Stimulated activated naive CD8-positive, alpha-beta T cell treated with anti-CD3 and anti-CD28 coated beads, Interleukin-15, amount 100 ng/mL, for 72 hours (primary cell): Measurements from ENCODE around the gene MARF1.
A peak's percentile ranks its signal among the peaks of the same experiment; 100 is the strongest.
"Not testable (repeated sequence)": the region's sequence is repeated elsewhere in the genome, so short reads cannot be mapped to it uniquely, and the experiment has no call there.

Source experiments
- ATAC-seq: fragments of 150-1000 bp; cut with Tn5 transposase; 2 replicates; pipeline ENCODE4 v1.10.0; 2021; ENCODE audit warnings: mild to moderate bottlenecking, moderate library complexity
- DNase-seq, 2 donors: peaks; one replicate each; pipeline ENCODE4 v3.0.0; 2021 to 2022
- H3K27ac Mint-ChIP-seq, 2 donors: one replicate each; pipeline ENCODE4 v1.8.0; 2022; ENCODE audit warnings: mild to moderate bottlenecking in 2 of 2, mixed read lengths in 2 of 2, moderate library complexity in 2 of 2
- H3K27me3 Mint-ChIP-seq: one replicate; pipeline ENCODE4 v1.8.0; 2022; ENCODE audit warnings: mixed read lengths
- H3K4me1 Mint-ChIP-seq: one replicate; pipeline ENCODE4 v1.8.0; 2022; ENCODE audit warnings: mild to moderate bottlenecking, mixed read lengths
- H3K4me3 Mint-ChIP-seq, 2 donors: one replicate each; pipeline ENCODE4 v1.8.0; 2022; ENCODE audit warnings: mild to moderate bottlenecking in 2 of 2, mixed read lengths in 2 of 2, moderate library complexity in 1 of 2
- H3K9me3 Mint-ChIP-seq, 2 donors: one replicate each; pipeline ENCODE4 v1.8.0; 2022; ENCODE audit warnings: mixed read lengths in 2 of 2

The MARF1 gene

GRCh38 chr16:15576960-15577958 is 65.7 kb downstream of the MARF1 start:
- Mint-ChIP-seq H3K4me3 (no peak overlapping the region), H3K9me3 (peaks cover 40 to 47% of the 10 kb centered on the region in 2 donors), H3K27me3 (no peaks in the 10 kb centered on the region), H3K27ac (no peak overlapping the region), H3K4me1 (peaks cover 51% of the 10 kb centered on the region)
- ATAC-seq (no peak), DNase-seq (no peak)

- peak; percentile 25 for ATAC-seq
- Mint-ChIP-seq H3K27me3 (no peaks in the 10 kb centered on the region), H3K9me3 (peaks cover 48 to 57% of the 10 kb centered on the region in 2 donors), H3K27ac (peak overlapping the region in 1 of 2 donors; percentile 25), H3K4me1 (peaks cover 61% of the 10 kb centered on the region), H3K4me3 (no peak overlapping the region)
- no peak for DNase-seq
Observed at GRCh38 chr16:15575293-15576049, 67.5 kb downstream of the MARF1 start.

GRCh38 chr16:15574614-15574948 is 68.4 kb downstream of the MARF1 start:
- Mint-ChIP-seq H3K9me3 (peaks cover 48 to 62% of the 10 kb centered on the region in 2 donors), H3K4me3 (no peak overlapping the region), H3K27me3 (no peaks in the 10 kb centered on the region), H3K27ac (no peak overlapping the region), H3K4me1 (peaks cover 65% of the 10 kb centered on the region)
- no peak for ATAC-seq
- DNase-seq, result no peak

GRCh38 chr16:15573896-15574613 is 68.9 kb downstream of the MARF1 start:
- not testable (repeated sequence) for ATAC-seq, H3K27ac Mint-ChIP-seq, H3K4me3 Mint-ChIP-seq, DNase-seq, H3K27me3 Mint-ChIP-seq
- Mint-ChIP-seq H3K4me1 (peaks cover 65% of the 10 kb centered on the region), H3K9me3 (peaks cover 48 to 66% of the 10 kb centered on the region in 2 donors)

GRCh38 chr16:15573274-15573895 is 69.6 kb downstream of the MARF1 start:
- peaks cover 48 to 69% of the 10 kb centered on the region in 2 donors for H3K9me3 Mint-ChIP-seq
- peaks cover 65% of the 10 kb centered on the region for H3K4me1 Mint-ChIP-seq
- peak overlapping the region; percentile 15 to 28 for H3K4me3 Mint-ChIP-seq
- no peak for DNase-seq
- H3K27me3 Mint-ChIP-seq, result no peaks in the 10 kb centered on the region
- ATAC-seq, result no peak
- no peak overlapping the region for H3K27ac Mint-ChIP-seq

- H3K4me3 Mint-ChIP-seq, result peak overlapping the region in 1 of 2 donors; percentile 5
- DNase-seq (peak in 1 of 2 donors; percentile 34), ATAC-seq (peak; percentile 82)
- peak overlapping the region; percentile 31 to 47 for H3K27ac Mint-ChIP-seq
- no peaks in the 10 kb centered on the region for H3K27me3 Mint-ChIP-seq
- peaks cover 63% of the 10 kb centered on the region for H3K4me1 Mint-ChIP-seq
- H3K9me3 Mint-ChIP-seq, result peaks cover 46 to 66% of the 10 kb centered on the region in 2 donors
Observed at GRCh38 chr16:15572329-15573001, 70.5 kb downstream of the MARF1 start.

GRCh38 chr16:15571557-15571956 is 71.4 kb downstream of the MARF1 start:
- no peak overlapping the region for H3K4me3 Mint-ChIP-seq
- H3K27ac Mint-ChIP-seq, result peak overlapping the region in 1 of 2 donors; percentile 52
- H3K27me3 Mint-ChIP-seq, result no peaks in the 10 kb centered on the region
- peaks cover 37 to 57% of the 10 kb centered on the region in 2 donors for H3K9me3 Mint-ChIP-seq
- peaks cover 55% of the 10 kb centered on the region for H3K4me1 Mint-ChIP-seq
- ATAC-seq (no peak), DNase-seq (no peak)

GRCh38 chr16:15570666-15571065 is 72.3 kb downstream of the MARF1 start:
- not testable (repeated sequence) for ATAC-seq, H3K4me3 Mint-ChIP-seq, DNase-seq, H3K27me3 Mint-ChIP-seq, H3K27ac Mint-ChIP-seq
- Mint-ChIP-seq H3K4me1 (peaks cover 47% of the 10 kb centered on the region), H3K9me3 (peaks cover 32 to 54% of the 10 kb centered on the region in 2 donors)

GRCh38 chr16:15567823-15568222 is 75.1 kb downstream of the MARF1 start:
- DNase-seq (no peak), ATAC-seq (no peak)
- peaks cover 34% of the 10 kb centered on the region for H3K4me1 Mint-ChIP-seq
- no peak overlapping the region for H3K4me3 Mint-ChIP-seq
- H3K9me3 Mint-ChIP-seq, result peaks cover 11 to 28% of the 10 kb centered on the region in 2 donors
- H3K27me3 Mint-ChIP-seq, result no peaks in the 10 kb centered on the region
- H3K27ac Mint-ChIP-seq, result no peak overlapping the region

- no peak overlapping the region for H3K27ac Mint-ChIP-seq
- H3K27me3 Mint-ChIP-seq, result no peaks in the 10 kb centered on the region
- ATAC-seq (no peak), DNase-seq (no peak)
- H3K4me1 Mint-ChIP-seq, result peaks cover 16% of the 10 kb centered on the region
- peaks cover 0 to 13% of the 10 kb centered on the region in 2 donors for H3K9me3 Mint-ChIP-seq
- H3K4me3 Mint-ChIP-seq, result no peak overlapping the region
Observed at GRCh38 chr16:15566095-15566494, 76.9 kb downstream of the MARF1 start.

GRCh38 chr16:15564604-15565339 is 78.2 kb downstream of the MARF1 start:
- ATAC-seq (no peak), DNase-seq (no peak)
- H3K27ac Mint-ChIP-seq, result no peak overlapping the region
- H3K4me1 Mint-ChIP-seq, result peaks cover 8% of the 10 kb centered on the region
- peaks cover 0 to 7% of the 10 kb centered on the region in 2 donors for H3K9me3 Mint-ChIP-seq
- H3K4me3 Mint-ChIP-seq, result no peak overlapping the region
- H3K27me3 Mint-ChIP-seq, result no peaks in the 10 kb centered on the region

GRCh38 chr16:15559176-15559575 is 83.8 kb downstream of the MARF1 start:
- Mint-ChIP-seq H3K9me3 (no peaks in the 10 kb centered on the region), H3K27me3 (no peaks in the 10 kb centered on the region), H3K4me1 (peaks cover 8% of the 10 kb centered on the region), H3K4me3 (no peak overlapping the region), H3K27ac (no peak overlapping the region)
- ATAC-seq (no peak), DNase-seq (no peak)

- no peaks in the 10 kb centered on the region for H3K9me3 Mint-ChIP-seq
- H3K4me3 Mint-ChIP-seq, result no peak overlapping the region
- DNase-seq (no peak), ATAC-seq (no peak)
- H3K27ac Mint-ChIP-seq, result no peak overlapping the region
- no peaks in the 10 kb centered on the region for H3K27me3 Mint-ChIP-seq
- peaks cover 8% of the 10 kb centered on the region for H3K4me1 Mint-ChIP-seq
Observed at GRCh38 chr16:15557258-15557657, 85.7 kb downstream of the MARF1 start.

GRCh38 chr16:15556130-15556529 is 86.8 kb downstream of the MARF1 start:
- Mint-ChIP-seq H3K4me1 (peaks cover 16% of the 10 kb centered on the region), H3K9me3 (no peaks in the 10 kb centered on the region), H3K27ac (no peak overlapping the region), H3K27me3 (no peaks in the 10 kb centered on the region), H3K4me3 (no peak overlapping the region)
- DNase-seq (no peak), ATAC-seq (no peak)
